ENCODE results near the gene ZNF45. TPM values are rescaled to one million over a fixed set of nuclear protein-coding genes. Genes with fewer than 3 reads are reported as not detected.

The ZNF45 gene
- total and polyA plus RNA-seq, 2 donors (not counting 1 experiment from before 2014, with no cell fraction given), result 13.2 to 22.1 TPM

Other genes starting within 250 kb of the ZNF45 start
- not detected in 2 replicates for gene IRGC, start 219.2 kb downstream of the ZNF45 start, total RNA-seq
- not detected in 2 replicates for gene IRGC, start 219.2 kb downstream of the ZNF45 start, polyA plus RNA-seq
- gene SMG9, start 180.3 kb downstream of the ZNF45 start, total RNA-seq, result 5.9 and 6.1 TPM in 2 replicates
- gene SMG9, start 180.3 kb downstream of the ZNF45 start, polyA plus RNA-seq, result 6.0 and 10.2 TPM in 2 replicates
- 0.26 and 0.83 TPM in 2 replicates for gene KCNN4, start 154.3 kb downstream of the ZNF45 start, total RNA-seq
- 0.41 and 0.53 TPM in 2 replicates for gene KCNN4, start 154.3 kb downstream of the ZNF45 start, polyA plus RNA-seq
- 0.50 and 1.0 TPM in 2 replicates for gene LYPD5, start 132.8 kb downstream of the ZNF45 start, total RNA-seq
- gene LYPD5, start 132.8 kb downstream of the ZNF45 start, polyA plus RNA-seq, result 0.12 and 0.37 TPM in 2 replicates
- 12.8 and 15.2 TPM in 2 replicates for gene ZNF283, start 108.0 kb downstream of the ZNF45 start, total RNA-seq
- 3.5 and 5.8 TPM in 2 replicates for gene ZNF283, start 108.0 kb downstream of the ZNF45 start, polyA plus RNA-seq
- gene ZNF404, start 51.3 kb downstream of the ZNF45 start, total RNA-seq, result 5.3 and 5.9 TPM in 2 replicates
- gene ZNF404, start 51.3 kb downstream of the ZNF45 start, polyA plus RNA-seq, result 2.0 and 3.8 TPM in 2 replicates
- gene ZNF221, start 15.9 kb upstream of the ZNF45 start, total RNA-seq, result 8.5 and 15.2 TPM in 2 replicates
- gene ZNF221, start 15.9 kb upstream of the ZNF45 start, polyA plus RNA-seq, result 2.3 and 2.4 TPM in 2 replicates
- 9.0 and 12.2 TPM in 2 replicates for gene ZNF155, start 48.9 kb upstream of the ZNF45 start, total RNA-seq
- 5.6 and 7.4 TPM in 2 replicates for gene ZNF155, start 48.9 kb upstream of the ZNF45 start, polyA plus RNA-seq
- gene ZNF230, start 67.7 kb upstream of the ZNF45 start, total RNA-seq, result 4.0 and 4.6 TPM in 2 replicates
- gene ZNF230, start 67.7 kb upstream of the ZNF45 start, polyA plus RNA-seq, result 2.0 and 3.5 TPM in 2 replicates
- gene ZNF222, start 90.1 kb upstream of the ZNF45 start, total RNA-seq, result 12.1 and 13.0 TPM in 2 replicates
- 4.3 and 6.0 TPM in 2 replicates for gene ZNF222, start 90.1 kb upstream of the ZNF45 start, polyA plus RNA-seq
- gene ZNF223, start 116.8 kb upstream of the ZNF45 start, total RNA-seq, result 4.6 and 5.3 TPM in 2 replicates
- gene ZNF223, start 116.8 kb upstream of the ZNF45 start, polyA plus RNA-seq, result 4.3 TPM in 2 replicates
- gene ZNF284, start 136.9 kb upstream of the ZNF45 start, total RNA-seq, result 3.3 and 4.0 TPM in 2 replicates
- gene ZNF284, start 136.9 kb upstream of the ZNF45 start, polyA plus RNA-seq, result 1.2 and 2.7 TPM in 2 replicates
- 31.1 and 37.0 TPM in 2 replicates for gene ZNF224, start 159.1 kb upstream of the ZNF45 start, total RNA-seq
- 8.8 and 12.4 TPM in 2 replicates for gene ZNF224, start 159.1 kb upstream of the ZNF45 start, polyA plus RNA-seq
- 8.2 and 10.2 TPM in 2 replicates for gene ZNF225, start 178.1 kb upstream of the ZNF45 start, total RNA-seq
- 2.2 and 3.1 TPM in 2 replicates for gene ZNF225, start 178.1 kb upstream of the ZNF45 start, polyA plus RNA-seq
- 13.9 and 15.9 TPM in 2 replicates for gene ZNF234, start 206.3 kb upstream of the ZNF45 start, total RNA-seq
- 3.4 and 5.7 TPM in 2 replicates for gene ZNF234, start 206.3 kb upstream of the ZNF45 start, polyA plus RNA-seq
- gene ZNF226, start 229.8 kb upstream of the ZNF45 start, total RNA-seq, result 17.5 and 30.7 TPM in 2 replicates
- gene ZNF226, start 229.8 kb upstream of the ZNF45 start, polyA plus RNA-seq, result 18.8 and 21.4 TPM in 2 replicates

Data from fibroblast of lung (primary cell).